ENCODE data around the gene FAM240A. TPM values are rescaled to one million over a fixed set of nuclear protein-coding genes. Genes with fewer than 3 reads are reported as not detected.

The FAM240A gene
- total RNA-seq, 2 experiments from 2014 or later: not detected

DNA sequence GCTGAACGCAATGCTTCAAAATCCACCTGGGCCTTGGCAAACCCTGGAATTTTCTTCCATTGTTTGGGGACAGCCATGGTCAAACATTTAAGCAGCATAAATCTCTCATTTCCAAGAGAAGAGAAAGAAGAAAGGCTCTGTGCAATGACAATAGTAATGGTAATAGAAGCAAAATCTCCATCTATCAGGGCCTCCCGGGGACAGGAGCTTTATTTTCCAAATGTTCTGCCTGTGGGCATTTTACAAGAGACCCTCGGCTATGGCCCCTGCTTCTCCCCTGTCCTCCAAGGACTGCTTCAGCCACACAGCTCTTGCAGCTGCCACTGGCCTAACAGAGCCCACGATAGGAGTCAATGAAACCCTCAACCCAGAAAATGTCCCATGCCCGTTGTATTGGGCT lies 12.7 kb upstream of the FAM240A start:
- H3K9me3 Mint-ChIP-seq (ENCODE audit: low read depth): no peaks in the 10 kb centered on the region
- H3K27ac Mint-ChIP-seq: no peak overlapping the region
- CTCF ChIA-PET: interaction anchor here (1.0 kb wide), 2 partner anchors 103 to 295 kb away, joined by 3 read pairs; no protein-coding TSS in a partner anchor
- peaks cover 11% of the 10 kb centered on the region for H3K4me1 Mint-ChIP-seq
- no peak overlapping the region for H3K4me3 Mint-ChIP-seq
- ATAC-seq (no peak), DNase-seq (no peak)
- peaks cover 3% of the 10 kb centered on the region for H3K27me3 Mint-ChIP-seq
- H3K36me3 Mint-ChIP-seq: no peaks in the 10 kb centered on the region

DNA sequence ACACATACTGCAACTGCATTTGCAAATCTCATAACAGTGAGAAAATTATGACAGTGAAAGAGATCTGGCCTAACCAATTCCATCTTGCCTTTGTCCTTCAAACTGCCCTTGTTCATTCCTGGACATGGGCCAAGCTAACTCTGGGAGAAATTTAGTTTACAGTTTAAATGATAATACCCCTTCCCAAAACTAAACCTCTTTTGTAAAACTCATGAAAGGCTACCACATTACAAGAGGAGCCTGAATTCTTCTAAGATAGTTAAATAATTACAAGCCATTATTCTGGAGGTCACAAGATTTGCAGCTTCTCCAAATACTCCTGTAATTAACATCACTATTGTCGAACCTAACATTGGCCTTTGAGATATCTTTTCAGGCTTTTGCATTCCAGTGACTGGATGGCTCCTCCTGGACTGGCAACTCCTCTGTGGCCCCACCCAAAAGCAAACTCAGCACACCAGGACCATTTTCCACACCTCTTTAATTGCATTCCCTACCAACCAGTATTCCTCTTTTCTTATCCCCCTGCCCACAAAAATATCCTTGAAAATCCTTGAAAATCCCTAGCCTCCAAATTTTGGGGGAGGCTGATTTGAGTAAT lies 8.8 kb upstream of the FAM240A start:
- peaks cover 7% of the 10 kb centered on the region for H3K27me3 Mint-ChIP-seq
- CTCF ChIA-PET: interaction anchor here (1.5 to 3.1 kb wide), 2 partner anchors 45 to 115 kb away, joined by 4 to 16 read pairs; no protein-coding TSS in a partner anchor
- ATAC-seq (no peak), DNase-seq (no peak)
- no peak overlapping the region for H3K4me3 Mint-ChIP-seq
- peaks cover 11% of the 10 kb centered on the region for H3K4me1 Mint-ChIP-seq
- H3K36me3 Mint-ChIP-seq: no peaks in the 10 kb centered on the region
- no peak overlapping the region for H3K27ac Mint-ChIP-seq
- no peaks in the 10 kb centered on the region for H3K9me3 Mint-ChIP-seq (ENCODE audit: low read depth)

GRCh38 chr3:46604127-46604526 lies 8.2 kb upstream of the FAM240A start:
- H3K4me1 Mint-ChIP-seq: peaks cover 11% of the 10 kb centered on the region
- ATAC-seq (no peak), DNase-seq (no peak)
- CTCF ChIA-PET: interaction anchor here (1.5 to 3.1 kb wide), 2 partner anchors 46 to 115 kb away, joined by 4 to 16 read pairs; no protein-coding TSS in a partner anchor
- peaks cover 8% of the 10 kb centered on the region for H3K27me3 Mint-ChIP-seq
- H3K9me3 Mint-ChIP-seq (ENCODE audit: low read depth): no peaks in the 10 kb centered on the region
- no peak overlapping the region for H3K4me3 Mint-ChIP-seq
- H3K36me3 Mint-ChIP-seq: no peaks in the 10 kb centered on the region
- no peak overlapping the region for H3K27ac Mint-ChIP-seq

DNA sequence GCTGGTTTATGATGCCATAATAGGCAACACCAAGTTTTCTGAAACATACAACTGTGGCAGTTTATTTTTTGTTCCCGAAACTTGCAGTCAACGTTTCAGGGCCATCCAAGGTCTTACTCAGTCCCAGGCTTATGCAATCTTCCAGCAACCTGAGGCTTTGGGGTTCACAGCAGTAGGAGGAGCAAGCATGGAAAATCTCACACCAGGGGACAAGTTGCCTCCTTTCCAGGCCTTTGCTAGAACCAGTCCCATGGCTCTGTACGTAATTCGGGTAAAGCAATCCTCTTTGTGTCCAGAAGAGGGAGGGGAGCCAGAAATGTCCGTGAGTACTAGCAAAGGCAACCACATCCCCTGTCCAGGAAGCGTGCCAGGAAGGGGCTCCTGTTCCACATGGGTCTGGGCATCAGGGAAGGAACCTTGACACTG lies 4.7 kb upstream of the FAM240A start:
- Mint-ChIP-seq H3K27ac (no peak overlapping the region), H3K27me3 (peaks cover 22% of the 10 kb centered on the region), H3K4me3 (no peak overlapping the region), H3K4me1 (peaks cover 2% of the 10 kb centered on the region), H3K36me3 (no peaks in the 10 kb centered on the region), H3K9me3 (ENCODE audit: low read depth) (no peaks in the 10 kb centered on the region)
- CTCF ChIA-PET: no interaction called here
- ATAC-seq (no peak), DNase-seq (no peak)

DNA sequence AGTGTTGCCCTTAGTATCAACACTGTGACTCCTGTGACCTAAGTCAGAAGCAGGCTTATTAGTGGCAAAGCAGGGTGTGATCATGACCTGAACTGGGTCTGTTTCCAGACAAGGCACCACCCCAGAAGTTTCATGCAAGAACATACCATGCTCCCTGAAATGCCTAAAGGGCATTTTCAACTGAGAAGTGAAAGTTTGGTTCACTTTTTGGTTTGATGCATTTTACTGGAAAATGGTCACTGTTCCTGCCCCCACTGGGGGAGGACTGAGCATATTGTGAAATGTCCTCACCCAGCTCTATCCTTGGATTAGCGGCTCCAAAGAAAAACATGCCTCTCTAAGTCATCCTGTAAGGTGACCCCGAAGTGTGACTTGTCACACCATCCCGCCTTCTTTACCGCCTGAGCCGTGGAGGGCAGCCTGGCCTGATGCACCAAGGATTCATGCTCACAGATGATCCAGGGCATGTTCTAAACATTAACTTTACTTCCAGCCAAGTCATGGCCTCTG lies 3.1 kb upstream of the FAM240A start:
- Mint-ChIP-seq H3K4me1 (no peaks in the 10 kb centered on the region), H3K27me3 (peaks cover 25% of the 10 kb centered on the region), H3K4me3 (no peak overlapping the region), H3K27ac (no peak overlapping the region), H3K36me3 (no peaks in the 10 kb centered on the region), H3K9me3 (ENCODE audit: low read depth) (no peaks in the 10 kb centered on the region)
- CTCF ChIA-PET: interaction anchor here (0.5 to 1.3 kb wide), 2 partner anchors 120 to 1207 kb away, joined by 3 to 4 read pairs; no protein-coding TSS in a partner anchor
- ATAC-seq: no peak
- DNase-seq: no peak

- DNase-seq: no peak
- Mint-ChIP-seq H3K4me3 (no peak overlapping the region), H3K4me1 (no peaks in the 10 kb centered on the region), H3K27ac (no peak overlapping the region), H3K27me3 (peaks cover 26% of the 10 kb centered on the region), H3K9me3 (ENCODE audit: low read depth) (no peaks in the 10 kb centered on the region), H3K36me3 (no peaks in the 10 kb centered on the region)
- ATAC-seq: no peak
- CTCF ChIA-PET: interaction anchor here (0.5 kb wide), 1 partner anchor 1206 kb away, joined by 3 read pairs; no protein-coding TSS in a partner anchor
These were observed 2.2 kb upstream of the FAM240A start for GRCh38 chr3:46609944-46610722.

GRCh38 chr3:46613313-46614005 lies 1.1 kb downstream of the FAM240A start:
- H3K9me3 Mint-ChIP-seq (ENCODE audit: low read depth): no peaks in the 10 kb centered on the region
- CTCF ChIA-PET: interaction anchor here (1.8 kb wide), 1 partner anchor 14 kb away, joined by 5 read pairs; no protein-coding TSS in a partner anchor
- H3K4me1 Mint-ChIP-seq: no peaks in the 10 kb centered on the region
- no peak overlapping the region for H3K27ac Mint-ChIP-seq
- H3K36me3 Mint-ChIP-seq: no peaks in the 10 kb centered on the region
- peaks cover 34% of the 10 kb centered on the region for H3K27me3 Mint-ChIP-seq
- H3K4me3 Mint-ChIP-seq: no peak overlapping the region
- ATAC-seq (no peak), DNase-seq (no peak)

DNA sequence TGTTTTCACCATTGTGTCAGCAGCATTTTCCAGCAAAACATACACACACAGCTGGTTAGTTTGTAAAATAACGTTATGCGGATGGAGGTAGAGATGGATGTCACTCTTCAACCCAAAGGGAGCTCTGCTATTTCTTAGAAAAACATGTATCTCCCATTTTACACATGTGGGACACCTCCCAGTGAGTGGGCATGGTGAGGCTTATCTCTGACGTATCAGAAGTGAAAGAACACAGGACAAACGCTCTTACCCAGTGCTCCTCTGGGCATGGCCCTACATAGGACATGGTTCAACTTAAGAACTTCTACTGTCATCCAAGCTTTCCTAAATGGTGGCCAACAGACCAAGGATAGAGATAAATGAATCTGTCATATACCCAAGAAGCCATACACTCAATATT lies 2.1 kb downstream of the FAM240A start:
- CTCF ChIA-PET: interaction anchor here (1.1 to 2.2 kb wide), 3 partner anchors 13 to 126 kb away, joined by 5 to 9 read pairs (median 6); no protein-coding TSS in a partner anchor
- Mint-ChIP-seq H3K4me1 (no peaks in the 10 kb centered on the region), H3K27ac (no peak overlapping the region), H3K4me3 (no peak overlapping the region), H3K36me3 (no peaks in the 10 kb centered on the region), H3K9me3 (ENCODE audit: low read depth) (no peaks in the 10 kb centered on the region), H3K27me3 (peaks cover 36% of the 10 kb centered on the region)
- ATAC-seq (no peak), DNase-seq (no peak)

DNA sequence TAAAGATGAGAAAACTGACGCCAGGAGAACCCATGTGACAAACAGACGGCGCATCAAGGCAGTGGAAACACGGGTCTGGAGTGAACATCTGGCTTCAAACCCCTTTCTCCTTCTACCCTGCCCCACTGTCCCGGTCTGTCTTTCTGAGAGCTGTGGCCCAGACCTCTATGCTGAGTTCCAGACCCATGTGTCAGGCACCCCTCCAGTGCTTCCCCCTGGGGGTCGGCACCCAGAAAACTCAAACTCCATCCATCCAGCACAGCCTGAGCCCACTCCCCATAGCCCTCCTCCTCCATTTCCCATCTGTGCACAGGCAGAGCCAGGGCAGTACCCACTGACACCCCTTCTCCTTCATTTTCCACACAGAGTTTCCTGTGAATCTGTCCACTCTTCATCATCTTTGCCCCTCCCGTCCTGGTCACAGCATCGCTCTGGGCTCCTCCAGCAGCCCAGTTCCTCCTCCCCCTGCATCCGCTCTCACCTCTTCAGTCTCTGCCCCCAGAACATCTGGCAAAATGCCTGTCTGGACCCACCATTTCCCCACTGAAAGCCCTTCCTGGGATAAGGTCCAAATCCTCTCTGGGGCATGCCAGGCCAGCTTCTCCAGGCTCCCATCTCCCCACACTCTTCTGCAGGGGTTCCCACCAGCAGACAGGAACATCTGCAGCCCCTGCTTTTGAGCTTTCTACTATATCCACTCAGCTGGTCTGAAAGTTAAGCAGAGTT lies 2.9 kb downstream of the FAM240A start:
- ATAC-seq (no peak), DNase-seq (no peak)
- H3K36me3 Mint-ChIP-seq: no peaks in the 10 kb centered on the region
- CTCF ChIA-PET: interaction anchor here (1.1 to 2.2 kb wide), 3 partner anchors 12 to 127 kb away, joined by 5 to 9 read pairs (median 6); no protein-coding TSS in a partner anchor
- H3K27me3 Mint-ChIP-seq: peaks cover 36% of the 10 kb centered on the region
- no peaks in the 10 kb centered on the region for H3K4me1 Mint-ChIP-seq
- H3K27ac Mint-ChIP-seq: no peak overlapping the region
- no peaks in the 10 kb centered on the region for H3K9me3 Mint-ChIP-seq (ENCODE audit: low read depth)
- no peak overlapping the region for H3K4me3 Mint-ChIP-seq

DNA sequence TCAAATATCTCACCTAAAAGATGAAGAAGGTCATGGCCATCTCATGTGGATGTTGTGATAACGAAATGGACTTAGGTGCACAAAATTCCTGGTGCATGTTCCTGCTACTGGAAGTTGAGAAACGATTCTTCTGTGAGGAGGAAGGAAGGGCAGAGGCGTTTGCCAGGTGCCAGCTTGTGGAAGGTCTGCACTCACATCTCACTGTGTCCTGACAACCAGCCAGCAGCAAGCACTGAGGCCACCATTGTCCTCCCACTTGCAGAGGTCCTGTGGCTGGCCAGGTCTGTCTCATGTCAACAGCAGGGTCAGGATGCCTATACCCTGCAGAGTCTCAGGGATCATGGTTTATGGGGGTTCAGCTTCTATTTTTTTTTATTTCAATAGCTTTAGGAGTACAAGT lies 3.7 kb downstream of the FAM240A start:
- DNase-seq (no peak), ATAC-seq (no peak)
- H3K9me3 Mint-ChIP-seq (ENCODE audit: low read depth): no peaks in the 10 kb centered on the region
- peaks cover 44% of the 10 kb centered on the region for H3K27me3 Mint-ChIP-seq
- H3K4me1 Mint-ChIP-seq: no peaks in the 10 kb centered on the region
- H3K4me3 Mint-ChIP-seq: no peak overlapping the region
- CTCF ChIA-PET: interaction anchor here (0.5 to 2.2 kb wide), 3 partner anchors 14 to 1785 kb away, joined by 3 to 9 read pairs (median 3); no protein-coding TSS in a partner anchor
- H3K27ac Mint-ChIP-seq: no peak overlapping the region
- no peaks in the 10 kb centered on the region for H3K36me3 Mint-ChIP-seq

DNA sequence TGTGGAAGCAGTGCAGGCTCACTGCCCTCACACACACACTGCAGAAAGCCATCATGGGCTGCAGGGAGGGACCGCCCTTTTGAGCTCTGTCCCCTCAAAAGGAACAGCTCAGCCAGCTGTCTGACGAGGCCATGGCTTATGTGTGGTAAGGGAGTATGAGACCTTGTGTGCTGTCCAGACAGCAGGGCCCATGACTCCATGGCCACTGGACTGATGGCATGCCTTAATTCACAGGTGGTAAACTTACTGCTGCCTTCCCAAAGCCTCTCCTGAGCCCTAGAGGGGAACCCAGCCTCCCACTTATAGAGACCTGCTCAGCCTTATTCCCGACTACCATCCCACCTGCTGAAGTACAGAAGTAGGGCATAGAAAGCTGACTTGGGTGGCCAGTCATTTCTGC lies 5.6 kb downstream of the FAM240A start:
- ATAC-seq: no peak
- Mint-ChIP-seq H3K4me3 (no peak overlapping the region), H3K27ac (no peak overlapping the region), H3K9me3 (ENCODE audit: low read depth) (no peaks in the 10 kb centered on the region), H3K36me3 (no peaks in the 10 kb centered on the region), H3K4me1 (no peaks in the 10 kb centered on the region), H3K27me3 (peaks cover 45% of the 10 kb centered on the region)
- CTCF ChIA-PET: interaction anchor here (5.1 kb wide), 1 partner anchor 12 kb away, joined by 20 read pairs; no protein-coding TSS in a partner anchor
- no peak for DNase-seq

GRCh38 chr3:46619845-46620778 lies 7.8 kb downstream of the FAM240A start:
- H3K9me3 Mint-ChIP-seq (ENCODE audit: low read depth): no peaks in the 10 kb centered on the region
- no peak overlapping the region for H3K4me3 Mint-ChIP-seq
- CTCF ChIA-PET: interaction anchor here (0.6 to 5.1 kb wide), 4 partner anchors 9 to 354 kb away, joined by 3 to 20 read pairs (median 7); no protein-coding TSS in a partner anchor
- H3K36me3 Mint-ChIP-seq: no peaks in the 10 kb centered on the region
- H3K27ac Mint-ChIP-seq: no peak overlapping the region
- DNase-seq (no peak), ATAC-seq (no peak)
- H3K27me3 Mint-ChIP-seq: peaks cover 52% of the 10 kb centered on the region
- no peaks in the 10 kb centered on the region for H3K4me1 Mint-ChIP-seq
